SK-N-SH (cell line): ENCODE measurements around the gene AUH. TPM values are rescaled to one million over a fixed set of nuclear protein-coding genes. Genes with fewer than 3 reads are reported as not detected.

Experiments used
- CTCF ChIA-PET: fragments of 300-600, 350-600 bp; formaldehyde crosslinking; extraction: SDS; loops from one replicate; lab custom pipeline; 2021; lab: Yijun Ruan, JAX
- POLR2A ChIA-PET: fragments of 350-600 bp; sonication (Branson Sonifier 250); formaldehyde crosslinking; extraction: SDS; loops from one replicate; lab custom pipeline; 2020; ENCODE audit warnings: antibody characterized with exemption, inconsistent platforms; lab: Yijun Ruan, JAX
- DNase-seq: peaks from one replicate; pipeline ENCODE4 v3.0.0; 2012
- H2AFZ ChIP-seq: fragments of 200-600 bp; sonication (generic); 2 replicates; pipeline ENCODE4 v1.8.1; 2016; ENCODE audit warnings: antibody characterized with exemption, mild to moderate bottlenecking, low read depth
- H3F3A ChIP-seq: fragments of 200-600 bp; sonication (generic); replicated peaks from 2 replicates; pipeline ENCODE3; 2016; ENCODE audit warnings: antibody characterized with exemption, mild to moderate bottlenecking; ENCODE audit not compliant: insufficient read depth
- H3K27ac ChIP-seq, 2 experiments: fragments of 200-500 bp in 1 of 2; fragments of 200-600 bp in 1 of 2; sonication (Bioruptor generic) in 1 of 2; sonication (generic), shearing (Covaris generic) in 1 of 2; 2 replicates each; pipeline versions ENCODE4 v1.5.1 to v1.6.1; 2014 to 2016; ENCODE audit warnings: low read depth in 2 of 2, inconsistent platforms in 1 of 2, low read length in 1 of 2, mild to moderate bottlenecking in 1 of 2, mixed read lengths in 1 of 2
- H3K27me3 ChIP-seq: fragments of 200-600 bp; sonication (generic), shearing (Covaris generic); 2 replicates; pipeline ENCODE4 v1.6.1; 2016; ENCODE audit warnings: mixed run types; ENCODE audit not compliant: insufficient read depth
- H3K36me3 ChIP-seq, 2 experiments: fragments of 200-500 bp in 1 of 2; fragments of 200-600 bp in 1 of 2; sonication (Bioruptor generic) in 1 of 2; sonication (generic) in 1 of 2; replicated peaks in 1 of 2; 2 replicates each; pipeline versions ENCODE3 to v1.5.1; 2014 to 2016; ENCODE audit warnings: low read length in 1 of 2, mild to moderate bottlenecking in 1 of 2; ENCODE audit not compliant: insufficient read depth in 2 of 2, control insufficient read depth in 1 of 2
- H3K4me1 ChIP-seq, 2 experiments: fragments of 200-500 bp in 1 of 2; fragments of 200-600 bp in 1 of 2; sonication (Bioruptor generic) in 1 of 2; sonication (generic), shearing (Covaris generic) in 1 of 2; 2 replicates each; pipeline versions ENCODE4 v1.5.1 to v1.6.1; 2014 to 2016; ENCODE audit warnings: low read depth in 1 of 2, low read length in 1 of 2, mixed run types in 1 of 2; ENCODE audit not compliant: insufficient read depth in 2 of 2, control insufficient read depth in 1 of 2
- H3K4me2 ChIP-seq: fragments of 200-600 bp; sonication (generic), shearing (Covaris generic); 2 replicates; pipeline ENCODE4 v1.6.1; 2017; ENCODE audit warnings: mixed run types
- H3K4me3 ChIP-seq, 2 experiments: fragments of 200-500 bp in 1 of 2; fragments of 200-600 bp in 1 of 2; sonication (Bioruptor generic) in 1 of 2; sonication (generic), shearing (Covaris generic) in 1 of 2; 2 replicates each; pipeline versions ENCODE4 v1.5.1 to v1.8.1; 2014 to 2016; ENCODE audit warnings: low read depth in 2 of 2, inconsistent platforms in 1 of 2, low read length in 1 of 2, mild to moderate bottlenecking in 1 of 2, mixed read lengths in 1 of 2, moderate library complexity in 1 of 2
- H3K79me2 ChIP-seq: fragments of 200-600 bp; sonication (generic); 2 replicates; pipeline ENCODE4 v1.8.1; 2017; ENCODE audit warnings: mild to moderate bottlenecking; ENCODE audit not compliant: insufficient read depth
- H3K9ac ChIP-seq: fragments of 200-600 bp; sonication (generic); 2 replicates; pipeline ENCODE4 v1.6.1; 2017; ENCODE audit warnings: mixed run types
- H3K9me2 ChIP-seq: fragments of 200-600 bp; sonication (generic); 2 replicates; pipeline ENCODE4 v1.6.1; 2017; ENCODE audit warnings: mixed run types
- H3K9me3 ChIP-seq: fragments of 200-600 bp; sonication (generic); 2 replicates; pipeline ENCODE4 v1.6.1; 2017; ENCODE audit warnings: mixed run types, mild to moderate bottlenecking, moderate library complexity
- H4K20me1 ChIP-seq: fragments of 200-600 bp; sonication (generic); 2 replicates; pipeline ENCODE4 v1.6.1; 2017; ENCODE audit warnings: mild to moderate bottlenecking, mixed run types; ENCODE audit not compliant: insufficient read depth
- ELF1 ChIP-seq: IDR thresholded peaks from 2 replicates; pipeline ENCODE4 v1.4.0; 2012
- FOSL2 ChIP-seq: IDR thresholded peaks from 2 replicates; pipeline ENCODE4 v1.4.0; 2012; ENCODE audit warnings: low read depth, mild to moderate bottlenecking, moderate library complexity, borderline replicate concordance
- FOXJ3 ChIP-seq: sonication (generic); formaldehyde crosslinking; IDR thresholded peaks from 2 replicates; pipeline ENCODE4 v1.5.1; 2020; ENCODE audit warnings: mild to moderate bottlenecking, missing genetic modification reagents
- FOXM1 ChIP-seq: IDR thresholded peaks from 2 replicates; pipeline ENCODE4 v1.4.0; 2012; ENCODE audit warnings: low read depth, mild to moderate bottlenecking
- POLR2AphosphoS5 ChIP-seq: IDR thresholded peaks from 2 replicates; pipeline ENCODE4 v1.6.1; 2012; ENCODE audit warnings: low read depth, low read length
- RFX5 ChIP-seq: IDR thresholded peaks from 2 replicates; pipeline ENCODE4 v1.6.1; 2012; ENCODE audit warnings: mild to moderate bottlenecking, improper control_type of control experiment, low read length
- RXRA ChIP-seq: IDR thresholded peaks from 2 replicates; pipeline ENCODE4 v1.4.0; 2012; ENCODE audit warnings: low read depth, mild to moderate bottlenecking, borderline replicate concordance
- SIN3A ChIP-seq: IDR thresholded peaks from 2 replicates; pipeline ENCODE4 v1.6.1; 2012; ENCODE audit warnings: low read depth, mild to moderate bottlenecking, low read length, moderate library complexity, borderline replicate concordance
- SMC3 ChIP-seq: IDR thresholded peaks from 2 replicates; pipeline ENCODE4 v1.6.1; 2012; ENCODE audit warnings: low read depth, low read length, improper control_type of control experiment
- TAF1 ChIP-seq: IDR thresholded peaks from 2 replicates; pipeline ENCODE4 v1.6.1; 2012; ENCODE audit warnings: low read depth, mild to moderate bottlenecking, low read length, moderate library complexity, borderline replicate concordance
- TCF12 ChIP-seq: IDR thresholded peaks from 2 replicates; pipeline ENCODE4 v1.4.0; 2012
- YY1 ChIP-seq: IDR thresholded peaks from 2 replicates; pipeline ENCODE4 v1.4.0; 2012; ENCODE audit warnings: low read depth, mild to moderate bottlenecking
- ZBTB33 ChIP-seq: IDR thresholded peaks from 2 replicates; pipeline ENCODE4 v1.4.0; 2012; ENCODE audit warnings: low read depth, borderline replicate concordance
- WGBS: methylation state at CpG from one replicate; pipeline ENCODE4 v1.1.6; 2017; ENCODE audit warnings: low lambda C conversion rate; 5-methylcytosine and 5-hydroxymethylcytosine counted together
- polyA plus RNA-seq, 3 experiments: library from polyadenylated mRNA; depleted of rRNA; stranded (reverse); fragments of >200 nt; gene quantifications; 2 replicates each; pipeline ENCODE4 v1.2.3, GENCODE V29; 2012
- TF ChIP-seq, protein P1 (sequence below): fragments of 150-350 bp; IDR thresholded peaks from 2 replicates; pipeline ENCODE4 v1.6.1; 2016; ENCODE audit warnings: mild to moderate bottlenecking, low read depth, low read length
- TF ChIP-seq, protein P2 (sequence below): IDR thresholded peaks from 2 replicates; pipeline ENCODE4 v1.4.0; 2012; ENCODE audit warnings: low read depth
- TF ChIP-seq, protein P3 (sequence below): IDR thresholded peaks from 2 replicates; pipeline ENCODE4 v1.4.0; 2012; ENCODE audit warnings: low read depth, borderline replicate concordance
- TF ChIP-seq, protein P4 (sequence below): IDR thresholded peaks from 2 replicates; pipeline ENCODE4; 2012

The AUH gene
- polyA plus RNA-seq, 1 of the 3 experiments (the other 2 are of a cell fraction): 7.6 TPM

DNA sequence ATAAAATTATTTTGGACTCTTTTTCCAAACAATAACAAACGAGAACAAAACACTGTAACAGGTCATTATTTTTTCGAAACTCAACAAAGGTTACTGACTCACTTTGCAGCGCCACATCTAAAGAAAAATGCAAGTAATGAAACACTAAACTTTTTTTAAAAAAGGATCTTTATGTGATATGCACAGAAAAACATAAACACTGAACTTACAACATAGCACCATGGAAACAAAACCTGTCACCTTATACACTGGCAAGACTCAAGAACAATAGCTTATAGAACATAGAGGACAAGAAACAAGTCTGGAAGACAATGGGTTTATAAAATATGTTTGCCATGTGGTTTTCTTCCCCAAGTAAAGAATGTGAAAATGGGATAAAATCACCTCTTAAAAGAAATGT lies 85.2 kb downstream of the AUH start:
- Histone ChIP-seq H3K4me2 (no peak overlapping the region), H3K9me2 (no peaks in the 10 kb centered on the region), H3F3A (no peaks in the 10 kb centered on the region), H3K27ac (no peak overlapping the region), H3K9me3 (no peaks in the 10 kb centered on the region), H3K4me1 (no peaks in the 10 kb centered on the region), H3K27me3 (no peaks in the 10 kb centered on the region), H4K20me1 (no peaks in the 10 kb centered on the region), H3K9ac (no peak overlapping the region), H2AFZ (no peak overlapping the region), H3K36me3 (no peaks in the 10 kb centered on the region), H3K79me2 (no peaks in the 10 kb centered on the region), H3K4me3 (no peak overlapping the region)
- 92% methylated on average over 3 of the region's 3 CpGs for WGBS
- POLR2A ChIA-PET: no interaction called here
- CTCF ChIA-PET: interaction anchor here (1.1 kb wide), 1 partner anchor 13 kb away, joined by 3 read pairs; no protein-coding TSS in a partner anchor
- DNase-seq: no peak
- TF ChIP-seq ELF1: no peak
- no peak for TF ChIP-seq RXRA
- TF ChIP-seq, protein P1, sequence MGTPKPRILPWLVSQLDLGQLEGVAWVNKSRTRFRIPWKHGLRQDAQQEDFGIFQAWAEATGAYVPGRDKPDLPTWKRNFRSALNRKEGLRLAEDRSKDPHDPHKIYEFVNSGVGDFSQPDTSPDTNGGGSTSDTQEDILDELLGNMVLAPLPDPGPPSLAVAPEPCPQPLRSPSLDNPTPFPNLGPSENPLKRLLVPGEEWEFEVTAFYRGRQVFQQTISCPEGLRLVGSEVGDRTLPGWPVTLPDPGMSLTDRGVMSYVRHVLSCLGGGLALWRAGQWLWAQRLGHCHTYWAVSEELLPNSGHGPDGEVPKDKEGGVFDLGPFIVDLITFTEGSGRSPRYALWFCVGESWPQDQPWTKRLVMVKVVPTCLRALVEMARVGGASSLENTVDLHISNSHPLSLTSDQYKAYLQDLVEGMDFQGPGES: no peak
- no peak for TF ChIP-seq TAF1
- TF ChIP-seq FOXJ3 (CRISPR knock-in tag): no peak
- TF ChIP-seq SIN3A: no peak
- TF ChIP-seq, protein P2, sequence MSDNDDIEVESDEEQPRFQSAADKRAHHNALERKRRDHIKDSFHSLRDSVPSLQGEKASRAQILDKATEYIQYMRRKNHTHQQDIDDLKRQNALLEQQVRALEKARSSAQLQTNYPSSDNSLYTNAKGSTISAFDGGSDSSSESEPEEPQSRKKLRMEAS: no peak
- TF ChIP-seq, protein P3, sequence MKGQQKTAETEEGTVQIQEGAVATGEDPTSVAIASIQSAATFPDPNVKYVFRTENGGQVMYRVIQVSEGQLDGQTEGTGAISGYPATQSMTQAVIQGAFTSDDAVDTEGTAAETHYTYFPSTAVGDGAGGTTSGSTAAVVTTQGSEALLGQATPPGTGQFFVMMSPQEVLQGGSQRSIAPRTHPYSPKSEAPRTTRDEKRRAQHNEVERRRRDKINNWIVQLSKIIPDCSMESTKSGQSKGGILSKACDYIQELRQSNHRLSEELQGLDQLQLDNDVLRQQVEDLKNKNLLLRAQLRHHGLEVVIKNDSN: no peak
- no peak for TF ChIP-seq TCF12

DNA sequence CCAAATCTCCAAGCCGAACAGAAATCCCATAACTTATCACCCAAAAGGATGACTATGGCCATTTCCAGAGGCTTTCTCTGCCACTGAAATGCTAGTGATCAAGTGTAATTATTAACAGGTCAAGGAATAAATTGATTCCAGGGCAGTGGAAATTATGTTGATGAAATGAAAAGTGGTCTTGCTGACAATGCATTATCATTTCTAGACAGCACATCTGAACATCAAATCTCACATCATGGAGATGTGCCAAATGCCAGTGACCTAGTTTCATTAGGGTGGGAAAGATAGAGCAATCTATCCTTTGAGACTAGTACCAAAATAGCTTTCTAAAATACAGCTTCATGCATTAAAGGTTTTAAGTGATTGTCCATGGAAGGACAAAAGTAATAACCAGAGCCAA lies 86.1 kb downstream of the AUH start:
- H2AFZ ChIP-seq: no peak overlapping the region
- no peaks in the 10 kb centered on the region for H3K9me2 ChIP-seq
- no peaks in the 10 kb centered on the region for H3K79me2 ChIP-seq
- WGBS: 100% methylated on average over 1 of the region's 1 CpG
- no peaks in the 10 kb centered on the region for H3K4me1 ChIP-seq
- no peak overlapping the region for H3K4me2 ChIP-seq
- H3K4me3 ChIP-seq: no peak overlapping the region
- H3K27ac ChIP-seq: no peak overlapping the region
- H3F3A ChIP-seq: no peaks in the 10 kb centered on the region
- DNase-seq: no peak
- ChIA-PET POLR2A (no interaction called here), CTCF (no interaction called here)
- TF ChIP-seq FOXM1 (no peak), SMC3 (no peak), ZBTB33 (no peak), FOSL2 (no peak), POLR2AphosphoS5 (no peak), YY1 (no peak), TCF12 (no peak), RFX5 (no peak)
- TF ChIP-seq, protein P4, sequence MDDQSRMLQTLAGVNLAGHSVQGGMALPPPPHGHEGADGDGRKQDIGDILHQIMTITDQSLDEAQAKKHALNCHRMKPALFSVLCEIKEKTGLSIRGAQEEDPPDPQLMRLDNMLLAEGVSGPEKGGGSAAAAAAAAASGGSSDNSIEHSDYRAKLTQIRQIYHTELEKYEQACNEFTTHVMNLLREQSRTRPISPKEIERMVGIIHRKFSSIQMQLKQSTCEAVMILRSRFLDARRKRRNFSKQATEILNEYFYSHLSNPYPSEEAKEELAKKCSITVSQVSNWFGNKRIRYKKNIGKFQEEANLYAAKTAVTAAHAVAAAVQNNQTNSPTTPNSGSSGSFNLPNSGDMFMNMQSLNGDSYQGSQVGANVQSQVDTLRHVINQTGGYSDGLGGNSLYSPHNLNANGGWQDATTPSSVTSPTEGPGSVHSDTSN: no peak
- H3K9ac ChIP-seq: no peak overlapping the region
- H3K9me3 ChIP-seq: no peaks in the 10 kb centered on the region
- no peaks in the 10 kb centered on the region for H4K20me1 ChIP-seq
- H3K27me3 ChIP-seq: no peaks in the 10 kb centered on the region
- no peaks in the 10 kb centered on the region for H3K36me3 ChIP-seq
